Neural progenitor cell (in vitro differentiated cells): ENCODE measurements around the gene PHACTR2.
"Not testable (repeated sequence)": the region's sequence is repeated elsewhere in the genome, so short reads cannot be mapped to it uniquely, and the experiment has no call there.

ENCODE experiments used
- CTCF ChIP-seq: fragments of 200-600 bp; sonication (generic); IDR thresholded peaks from 2 replicates; pipeline ENCODE4 v1.5.1; 2017; ENCODE audit warnings: antibody characterized with exemption, mild to moderate bottlenecking
- EZH2 ChIP-seq: fragments of 200-600 bp; sonication (generic); IDR thresholded peaks from 2 replicates; pipeline ENCODE4 v1.6.1; 2017; ENCODE audit warnings: antibody characterized with exemption, mild to moderate bottlenecking, moderate library complexity
- EZH2phosphoT487 ChIP-seq: fragments of 200-600 bp; sonication (generic); IDR thresholded peaks from 2 replicates; pipeline ENCODE4 v1.6.1; 2017; ENCODE audit warnings: antibody characterized with exemption

DNA sequence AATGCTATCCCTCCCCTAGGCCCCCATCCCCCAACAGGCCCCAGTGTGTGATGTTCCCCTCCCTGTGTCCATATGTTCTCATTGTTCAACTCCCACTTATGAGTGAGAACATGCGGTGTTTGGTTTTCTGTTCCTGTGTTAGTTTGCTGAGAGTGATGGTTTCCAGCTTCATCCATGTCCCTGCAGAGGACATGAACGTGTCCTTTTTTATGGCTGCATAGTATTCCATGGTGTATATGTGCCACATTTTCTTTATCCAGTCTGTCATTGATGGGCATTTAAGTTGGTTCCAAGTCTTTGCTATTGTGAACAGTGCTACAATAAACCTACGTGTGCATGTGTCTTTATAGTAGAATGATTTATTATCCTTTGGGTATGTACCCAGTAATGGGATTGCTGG is 173.9 kb downstream of the PHACTR2 start:
- TF ChIP-seq EZH2phosphoT487, CTCF, EZH2: not testable (repeated sequence)
